Measurements from ENCODE around the gene FRMPD2. TPM values are rescaled to one million over a fixed set of nuclear protein-coding genes. Genes with fewer than 3 reads are reported as not detected.

Gene FRMPD2
- total and polyA plus RNA-seq, 3 experiments from 2014 or later = not detected

- Histone ChIP-seq H3K4me3 (ENCODE audit: low read length) (no peak overlapping the region), H3K27me3 (ENCODE audit: insufficient read depth, low read length, poor library complexity, severe bottlenecking) (no peaks in the 10 kb centered on the region), H3K9me3 (ENCODE audit: low read length) (no peaks in the 10 kb centered on the region), H3K36me3 (ENCODE audit: insufficient read depth, low read length) (no peaks in the 10 kb centered on the region), H3K4me1 (ENCODE audit: insufficient read depth, low read length) (no peaks in the 10 kb centered on the region), H3K27ac (ENCODE audit: low read depth, low read length) (no peak overlapping the region)
- H3K9me3 Mint-ChIP-seq = no peaks in the 10 kb centered on the region
- no peak for DNase-seq
- no peaks in the 10 kb centered on the region for H3K4me1 Mint-ChIP-seq
- H3K36me3 Mint-ChIP-seq = peaks cover 0 to 2% (median 0%) of the 10 kb centered on the region in 3 donors
- H3K4me3 Mint-ChIP-seq = no peak overlapping the region
- ChIA-PET CTCF (no interaction called here), POLR2A (no interaction called here)
- H3K27ac Mint-ChIP-seq = no peak overlapping the region
- peaks cover 3 to 4% of the 10 kb centered on the region in 2 donors for H3K27me3 Mint-ChIP-seq
Measured at GRCh38 chr10:48296576-48297098, 22.1 kb upstream of the FRMPD2 start.

GRCh38 chr10:48294431-48294830, 19.9 kb upstream of the FRMPD2 start:
- Mint-ChIP-seq H3K4me3 (no peak overlapping the region), H3K9me3 (no peaks in the 10 kb centered on the region), H3K27me3 (peaks cover 6 to 16% of the 10 kb centered on the region in 2 donors), H3K27ac (no peak overlapping the region), H3K36me3 (peaks cover 0 to 2% (median 0%) of the 10 kb centered on the region in 3 donors), H3K4me1 (peaks cover 5 to 8% (median 6%) of the 10 kb centered on the region in 3 donors)
- no peaks in the 10 kb centered on the region for H3K27me3 ChIP-seq (ENCODE audit: insufficient read depth, low read length, poor library complexity, severe bottlenecking)
- no peak overlapping the region for H3K27ac ChIP-seq (ENCODE audit: low read depth, low read length)
- H3K36me3 ChIP-seq (ENCODE audit: insufficient read depth, low read length) = no peaks in the 10 kb centered on the region
- ChIA-PET CTCF (no interaction called here), POLR2A (no interaction called here)
- H3K4me3 ChIP-seq (ENCODE audit: low read length) = no peak overlapping the region
- H3K4me1 ChIP-seq (ENCODE audit: insufficient read depth, low read length) = no peaks in the 10 kb centered on the region
- no peak for DNase-seq
- no peaks in the 10 kb centered on the region for H3K9me3 ChIP-seq (ENCODE audit: low read length)

DNA sequence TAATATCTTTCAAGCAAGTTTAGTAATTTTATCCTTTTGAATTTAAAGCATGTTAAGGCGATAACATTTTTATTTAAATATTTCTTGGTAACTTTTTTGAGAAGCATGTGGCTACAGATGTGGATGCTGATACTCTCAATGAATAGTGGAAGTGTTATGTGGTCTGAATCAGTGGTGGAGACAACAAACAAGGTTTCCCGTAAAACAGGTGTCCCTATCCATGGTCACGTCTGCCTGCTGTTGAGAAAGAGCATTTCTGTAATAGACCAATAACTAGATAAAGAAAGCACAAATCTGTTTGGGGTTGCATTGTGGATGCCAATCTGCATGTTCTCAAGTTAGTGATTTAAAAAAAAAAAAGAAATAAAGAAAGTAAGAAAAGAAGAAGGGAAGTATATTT, 18.1 kb upstream of the FRMPD2 start:
- H3K36me3 Mint-ChIP-seq = peaks cover 0 to 2% (median 0%) of the 10 kb centered on the region in 3 donors
- no peaks in the 10 kb centered on the region for H3K36me3 ChIP-seq (ENCODE audit: insufficient read depth, low read length)
- no peak overlapping the region for H3K4me3 ChIP-seq (ENCODE audit: low read length)
- no peaks in the 10 kb centered on the region for H3K9me3 ChIP-seq (ENCODE audit: low read length)
- ChIA-PET CTCF (no interaction called here), POLR2A (no interaction called here)
- H3K27ac ChIP-seq (ENCODE audit: low read depth, low read length) = no peak overlapping the region
- H3K4me3 Mint-ChIP-seq = no peak overlapping the region
- H3K4me1 Mint-ChIP-seq = peaks cover 5 to 13% (median 8%) of the 10 kb centered on the region in 3 donors
- no peaks in the 10 kb centered on the region for H3K9me3 Mint-ChIP-seq
- H3K4me1 ChIP-seq (ENCODE audit: insufficient read depth, low read length) = no peaks in the 10 kb centered on the region
- DNase-seq = no peak
- no peak overlapping the region for H3K27ac Mint-ChIP-seq
- H3K27me3 ChIP-seq (ENCODE audit: insufficient read depth, low read length, poor library complexity, severe bottlenecking) = no peaks in the 10 kb centered on the region
- H3K27me3 Mint-ChIP-seq = peaks cover 6 to 16% of the 10 kb centered on the region in 2 donors

- Mint-ChIP-seq H3K9me3 (no peaks in the 10 kb centered on the region), H3K4me3 (no peak overlapping the region), H3K4me1 (peaks cover 5 to 13% (median 8%) of the 10 kb centered on the region in 3 donors), H3K27me3 (peaks cover 8 to 22% of the 10 kb centered on the region in 2 donors), H3K27ac (peak overlapping the region in 1 of 8 donors; percentile 52), H3K36me3 (peaks cover 0 to 2% (median 0%) of the 10 kb centered on the region in 3 donors)
- ChIA-PET CTCF (interaction anchor here (1.5 kb wide), 1 partner anchor 9 kb away, joined by 3 read pairs; no protein-coding TSS in a partner anchor), POLR2A (no interaction called here)
- Histone ChIP-seq H3K36me3 (ENCODE audit: insufficient read depth, low read length) (no peaks in the 10 kb centered on the region), H3K27ac (ENCODE audit: low read depth, low read length) (no peak overlapping the region), H3K9me3 (ENCODE audit: low read length) (no peaks in the 10 kb centered on the region), H3K4me1 (ENCODE audit: insufficient read depth, low read length) (no peaks in the 10 kb centered on the region), H3K27me3 (ENCODE audit: insufficient read depth, low read length, poor library complexity, severe bottlenecking) (no peaks in the 10 kb centered on the region), H3K4me3 (ENCODE audit: low read length) (no peak overlapping the region)
- no peak for DNase-seq
Measured at GRCh38 chr10:48291190-48291589, 16.7 kb upstream of the FRMPD2 start.

- H3K9me3 ChIP-seq (ENCODE audit: low read length) = no peaks in the 10 kb centered on the region
- no peaks in the 10 kb centered on the region for H3K27me3 ChIP-seq (ENCODE audit: insufficient read depth, low read length, poor library complexity, severe bottlenecking)
- no peak overlapping the region for H3K27ac ChIP-seq (ENCODE audit: low read depth, low read length)
- POLR2A ChIA-PET = no interaction called here
- H3K4me3 ChIP-seq (ENCODE audit: low read length) = no peak overlapping the region
- Mint-ChIP-seq H3K27ac (no peak overlapping the region), H3K4me3 (no peak overlapping the region), H3K9me3 (no peaks in the 10 kb centered on the region), H3K27me3 (peaks cover 11 to 31% of the 10 kb centered on the region in 2 donors), H3K4me1 (peaks cover 5 to 13% (median 8%) of the 10 kb centered on the region in 3 donors), H3K36me3 (peaks cover 0 to 2% (median 0%) of the 10 kb centered on the region in 3 donors)
- H3K4me1 ChIP-seq (ENCODE audit: insufficient read depth, low read length) = no peaks in the 10 kb centered on the region
- no peak for DNase-seq
- H3K36me3 ChIP-seq (ENCODE audit: insufficient read depth, low read length) = no peaks in the 10 kb centered on the region
- CTCF ChIA-PET = interaction anchor here (1.5 kb wide), 1 partner anchor 10 kb away, joined by 3 read pairs; no protein-coding TSS in a partner anchor
Measured at GRCh38 chr10:48290286-48290685, 15.8 kb upstream of the FRMPD2 start.

DNA sequence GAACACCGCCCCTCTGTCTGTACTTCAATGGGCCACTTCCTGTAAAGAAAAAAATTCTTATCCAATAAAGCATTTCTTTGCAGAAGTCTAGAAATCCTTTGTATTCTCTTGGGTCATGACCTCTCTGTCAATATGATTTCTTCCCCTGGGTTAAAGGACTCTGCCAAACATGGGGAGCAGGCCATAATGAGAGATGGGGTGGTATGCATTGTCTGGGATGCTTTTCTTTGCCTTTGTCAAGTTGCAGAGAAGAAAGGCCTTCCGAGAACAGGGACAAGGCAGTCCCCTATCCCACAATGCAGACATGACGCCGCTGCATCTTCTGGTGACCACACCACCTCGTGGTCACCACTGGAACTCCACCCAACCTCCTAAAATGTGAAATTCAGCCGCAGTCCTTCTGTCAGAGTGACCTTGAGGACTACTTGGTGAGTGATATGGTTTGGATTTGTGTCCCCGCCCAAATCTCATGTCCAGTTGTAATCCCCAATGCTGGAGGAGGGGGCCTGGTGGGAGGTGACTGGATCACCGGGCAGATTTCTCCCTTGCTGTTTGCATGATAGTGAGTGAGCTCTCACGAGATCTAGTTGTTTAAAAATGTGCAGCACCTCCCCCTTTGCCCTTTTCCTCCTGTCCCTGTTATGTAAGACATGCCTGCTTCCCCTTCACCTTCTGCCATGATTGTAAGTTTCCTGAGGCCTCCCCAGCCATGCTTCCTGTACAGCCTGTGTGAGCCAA, 15.2 kb upstream of the FRMPD2 start:
- Histone ChIP-seq H3K4me3 (ENCODE audit: low read length) (no peak overlapping the region), H3K27me3 (ENCODE audit: insufficient read depth, low read length, poor library complexity, severe bottlenecking) (no peaks in the 10 kb centered on the region), H3K27ac (ENCODE audit: low read depth, low read length) (no peak overlapping the region), H3K9me3 (ENCODE audit: low read length) (no peaks in the 10 kb centered on the region), H3K36me3 (ENCODE audit: insufficient read depth, low read length) (no peaks in the 10 kb centered on the region), H3K4me1 (ENCODE audit: insufficient read depth, low read length) (no peaks in the 10 kb centered on the region)
- Mint-ChIP-seq H3K36me3 (peaks cover 0 to 2% (median 0%) of the 10 kb centered on the region in 3 donors), H3K4me1 (peaks cover 5 to 13% (median 8%) of the 10 kb centered on the region in 3 donors), H3K27me3 (peaks cover 16 to 37% of the 10 kb centered on the region in 2 donors), H3K9me3 (peaks cover 0 to 5% (median 2%) of the 10 kb centered on the region in 5 donors), H3K27ac (peak overlapping the region in 1 of 8 donors; percentile 39), H3K4me3 (no peak overlapping the region)
- ChIA-PET POLR2A (no interaction called here), CTCF (interaction anchor here (1.5 kb wide), 1 partner anchor 11 kb away, joined by 3 read pairs; no protein-coding TSS in a partner anchor)
- peak in 4 of 5 donors; percentile 14 to 54 (median 24) for DNase-seq

- Histone ChIP-seq H3K36me3 (ENCODE audit: insufficient read depth, low read length) (no peaks in the 10 kb centered on the region), H3K27ac (ENCODE audit: low read depth, low read length) (no peak overlapping the region), H3K27me3 (ENCODE audit: insufficient read depth, low read length, poor library complexity, severe bottlenecking) (no peaks in the 10 kb centered on the region), H3K4me3 (ENCODE audit: low read length) (no peak overlapping the region), H3K9me3 (ENCODE audit: low read length) (no peaks in the 10 kb centered on the region), H3K4me1 (ENCODE audit: insufficient read depth, low read length) (no peaks in the 10 kb centered on the region)
- Mint-ChIP-seq H3K36me3 (peaks cover 0 to 2% (median 0%) of the 10 kb centered on the region in 3 donors), H3K4me1 (peaks cover 5 to 13% (median 8%) of the 10 kb centered on the region in 3 donors), H3K27ac (no peak overlapping the region), H3K27me3 (peaks cover 17 to 47% of the 10 kb centered on the region in 2 donors), H3K9me3 (peaks cover 0 to 7% (median 3%) of the 10 kb centered on the region in 5 donors), H3K4me3 (no peak overlapping the region)
- CTCF ChIA-PET = interaction anchor here (0.8 kb wide), 1 partner anchor 14 kb away, joined by 3 read pairs; the partner anchor contains the start of gene FRMPD2
- POLR2A ChIA-PET = no interaction called here
- DNase-seq = no peak
Measured at GRCh38 chr10:48288661-48289060, 14.2 kb upstream of the FRMPD2 start.
